Sciatic nerve (tissue), 2 donors: ENCODE data around the gene CD4. TPM values are rescaled to one million over a fixed set of nuclear protein-coding genes. Genes with fewer than 3 reads are reported as not detected.
"Not testable (repeated sequence)": the region's sequence is repeated elsewhere in the genome, so short reads cannot be mapped to it uniquely, and the experiment has no call there.

Experiments
- ATAC-seq: fragments of 200-7000 bp; cut with Tn5 transposase; one replicate; pipeline ENCODE4 v1.9.1; 2020; ENCODE audit warnings: mild to moderate bottlenecking, moderate library complexity
- DNase-seq: peaks from one replicate; pipeline ENCODE4 v3.0.0-alpha.2; 2020; ENCODE audit warnings: low spot score
- intact Hi-C: fragments of 100-400 bp; cut with DNase I; formaldehyde crosslinking; loops from one replicate; pipeline ENCODE4 v1.14.2; 2022
- total RNA-seq: library from RNA; stranded (reverse); fragmentation: NEBNext Ultra II Directional; extraction: Animal tissue kit (Norgen Biotek cat#: 25700); gene quantifications from one replicate; pipeline ENCODE4 v1.2.1, GENCODE V29; 2021
- donor health status: DM: no; HTN: no; CAD: no.
- donor health status: DM: no; HTN: no; CAD: no.

Gene CD4
- total RNA-seq: 20.6 TPM

DNA sequence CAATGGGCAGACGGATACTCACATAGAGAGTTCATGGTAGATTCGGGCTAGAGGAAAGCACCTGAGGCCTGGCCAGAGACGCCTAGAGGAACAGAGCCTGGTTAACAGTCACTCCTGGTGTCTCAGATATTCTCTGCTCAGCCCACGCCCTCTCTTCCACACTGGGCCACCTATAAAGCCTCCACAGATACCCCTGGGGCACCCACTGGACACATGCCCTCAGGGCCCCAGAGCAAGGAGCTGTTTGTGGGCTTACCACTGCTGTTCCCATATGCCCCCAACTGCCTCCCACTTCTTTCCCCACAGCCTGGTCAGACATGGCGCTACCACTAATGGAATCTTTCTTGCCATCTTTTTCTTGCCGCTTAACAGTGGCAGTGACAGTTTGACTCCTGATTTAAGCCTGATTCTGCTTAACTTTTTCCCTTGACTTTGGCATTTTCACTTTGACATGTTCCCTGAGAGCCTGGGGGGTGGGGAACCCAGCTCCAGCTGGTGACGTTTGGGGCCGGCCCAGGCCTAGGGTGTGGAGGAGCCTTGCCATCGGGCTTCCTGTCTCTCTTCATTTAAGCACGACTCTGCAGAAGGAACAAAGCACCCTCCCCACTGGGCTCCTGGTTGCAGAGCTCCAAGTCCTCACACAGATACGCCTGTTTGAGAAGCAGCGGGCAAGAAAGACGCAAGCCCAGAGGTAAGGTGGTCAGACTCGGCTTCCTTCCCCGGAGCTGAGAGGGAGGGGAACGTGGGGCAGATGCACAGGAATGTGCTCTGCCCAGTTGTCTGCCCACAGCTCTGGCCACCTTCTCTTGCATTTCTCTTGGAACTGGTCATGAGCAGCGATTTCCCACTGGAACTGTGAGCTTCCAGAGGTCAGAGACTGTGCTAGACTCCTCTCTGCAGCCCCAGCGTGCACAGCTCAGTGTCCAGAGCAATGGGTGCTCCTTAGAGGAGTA, at the start of gene CD4:
Gene CD4, plus strand, starts transcription at position 557 of the 953 bp plus-strand sequence. CDS start 10,611 bp downstream, outside the sequence.
- peak; percentile 77 for ATAC-seq
- intact Hi-C loops: no loop called here
- DNase-seq: no peak

DNA sequence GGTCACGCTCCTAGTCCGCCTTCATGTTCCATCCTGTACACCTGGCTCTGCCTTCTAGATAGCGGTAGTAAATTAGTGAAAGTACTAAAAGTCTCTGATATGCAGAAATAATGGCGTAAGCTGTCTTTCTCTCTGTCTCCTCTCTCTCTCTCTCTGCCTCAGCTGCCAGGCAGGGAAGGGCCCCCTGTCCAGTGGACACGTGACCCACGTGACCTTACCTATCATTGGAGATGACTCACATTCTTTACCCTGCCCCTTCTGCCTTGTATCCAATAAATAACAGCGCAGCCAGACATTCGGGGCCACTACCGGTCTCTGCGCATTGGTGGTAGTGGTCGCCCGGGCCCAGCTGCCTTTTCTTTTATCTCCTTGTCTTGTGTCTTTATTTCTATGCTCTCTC, 47.2 kb upstream of the CD4 start:
- ATAC-seq, intact Hi-C loops, DNase-seq: not testable (repeated sequence)

DNA sequence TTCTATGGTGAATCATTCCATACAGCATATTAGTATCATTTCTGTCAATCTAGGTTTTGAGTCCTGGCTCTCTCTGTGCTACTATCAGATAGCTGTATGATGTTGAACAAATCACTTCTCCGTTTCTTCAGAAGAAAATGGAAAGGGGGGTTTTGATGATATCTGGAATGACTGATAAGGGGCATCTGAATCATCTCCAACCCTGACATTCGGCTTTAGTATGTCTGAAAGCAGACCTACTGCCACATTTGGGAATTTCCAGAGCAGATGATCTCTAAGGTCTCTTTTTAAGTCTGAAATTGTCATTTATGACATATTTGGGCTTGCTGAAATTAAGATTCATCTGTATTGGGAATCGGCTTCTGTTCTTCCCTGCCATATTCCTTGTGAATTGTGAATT, 46.5 kb upstream of the CD4 start:
- DNase-seq: no peak
- intact Hi-C loops: no loop called here
- no peak for ATAC-seq

DNA sequence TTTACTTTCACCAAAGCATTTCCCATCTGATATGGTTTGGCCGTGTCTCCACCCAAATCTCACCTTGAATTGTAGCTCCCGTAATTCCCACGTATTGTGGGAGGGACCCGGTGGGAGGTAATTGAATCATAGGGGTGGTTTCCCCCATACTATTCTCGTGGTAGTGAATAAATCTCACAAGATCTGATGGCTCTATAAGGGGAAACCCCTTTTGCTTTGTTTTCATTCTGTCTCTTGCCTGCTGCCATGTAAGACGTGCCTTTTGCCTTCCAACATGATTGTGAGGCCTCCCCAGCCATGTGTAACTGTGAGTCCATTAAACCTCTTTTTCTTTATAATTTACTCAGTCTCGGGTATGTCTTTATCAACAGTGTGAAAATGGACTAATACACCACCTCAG, 46.0 kb upstream of the CD4 start:
- ATAC-seq, intact Hi-C loops, DNase-seq: not testable (repeated sequence)

GRCh38 chr12:6745741-6746525, 43.4 kb upstream of the CD4 start:
- peak; percentile 33 for ATAC-seq
- DNase-seq: no peak
- intact Hi-C loops: no loop called here

GRCh38 chr12:6747216-6747615, 42.1 kb upstream of the CD4 start:
- ATAC-seq (no peak), DNase-seq (no peak)
- intact Hi-C loops: no loop called here

- DNase-seq (no peak), ATAC-seq (no peak)
- intact Hi-C loops: no loop called here
Measured at GRCh38 chr12:6748761-6749160, 40.6 kb upstream of the CD4 start.

DNA sequence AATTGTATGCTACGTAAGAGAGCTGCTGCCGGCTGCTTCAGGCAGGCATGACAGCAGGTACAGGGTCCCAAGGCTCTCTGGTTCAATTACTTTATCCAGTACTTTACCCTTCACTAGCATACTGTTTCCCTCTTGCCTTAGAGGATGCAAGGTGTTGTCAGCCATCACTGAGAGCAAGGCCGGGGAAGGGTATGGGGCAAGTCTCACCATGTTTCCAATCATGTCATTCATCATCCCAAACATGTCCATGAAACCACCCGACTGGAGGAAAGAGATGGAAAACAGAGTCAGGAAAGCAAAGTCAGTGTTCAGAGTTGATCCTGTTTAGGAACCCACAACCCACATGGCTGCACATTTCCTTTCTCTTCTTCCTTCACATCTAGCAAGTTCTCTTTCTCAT, 38.8 kb upstream of the CD4 start:
- no peak for DNase-seq
- intact Hi-C loops: loop anchor here (10.0 kb wide), 1 partner anchor 74 kb away; the partner anchor contains the start of genes GPR162 and P3H3
- ATAC-seq: no peak

GRCh38 chr12:6751767-6752166, 37.6 kb upstream of the CD4 start:
- intact Hi-C loops: loop anchor here (10.0 kb wide), 1 partner anchor 73 kb away; the partner anchor contains the start of genes GPR162 and P3H3
- no peak for DNase-seq

GRCh38 chr12:6752167-6752920, 37.0 kb upstream of the CD4 start:
- ATAC-seq: peak; percentile 2
- DNase-seq: peak; percentile 78
- intact Hi-C loops: loop anchor here (10.0 kb wide), 1 partner anchor 72 kb away; the partner anchor contains the start of genes GPR162 and P3H3

More at GRCh38 chr12:6751767-6752166, 37.6 kb upstream of the CD4 start:
- ATAC-seq: no peak

- ATAC-seq: peak; percentile 97
- intact Hi-C loops: loop anchor here (10.0 kb wide), 1 partner anchor 72 kb away; the partner anchor contains the start of genes GPR162 and P3H3
- DNase-seq: peak; percentile 99
Measured at GRCh38 chr12:6752921-6753771, 36.2 kb upstream of the CD4 start, which contains the start of gene MLF2. Gene MLF2 (minus strand): TSS chr12:6753141. CDS start chr12:6752334, 807 bp downstream.

GRCh38 chr12:6753772-6754356, 35.5 kb upstream of the CD4 start:
- intact Hi-C loops: loop anchor here (10.0 kb wide), 1 partner anchor 71 kb away; the partner anchor contains the start of genes GPR162 and P3H3
- ATAC-seq (peak; percentile 18), DNase-seq (no peak)

GRCh38 chr12:6754411-6754810, 34.9 kb upstream of the CD4 start:
- DNase-seq (no peak), ATAC-seq (no peak)
- intact Hi-C loops: loop anchor here (10.0 kb wide), 1 partner anchor 70 kb away; the partner anchor contains the start of genes GPR162 and P3H3

DNA sequence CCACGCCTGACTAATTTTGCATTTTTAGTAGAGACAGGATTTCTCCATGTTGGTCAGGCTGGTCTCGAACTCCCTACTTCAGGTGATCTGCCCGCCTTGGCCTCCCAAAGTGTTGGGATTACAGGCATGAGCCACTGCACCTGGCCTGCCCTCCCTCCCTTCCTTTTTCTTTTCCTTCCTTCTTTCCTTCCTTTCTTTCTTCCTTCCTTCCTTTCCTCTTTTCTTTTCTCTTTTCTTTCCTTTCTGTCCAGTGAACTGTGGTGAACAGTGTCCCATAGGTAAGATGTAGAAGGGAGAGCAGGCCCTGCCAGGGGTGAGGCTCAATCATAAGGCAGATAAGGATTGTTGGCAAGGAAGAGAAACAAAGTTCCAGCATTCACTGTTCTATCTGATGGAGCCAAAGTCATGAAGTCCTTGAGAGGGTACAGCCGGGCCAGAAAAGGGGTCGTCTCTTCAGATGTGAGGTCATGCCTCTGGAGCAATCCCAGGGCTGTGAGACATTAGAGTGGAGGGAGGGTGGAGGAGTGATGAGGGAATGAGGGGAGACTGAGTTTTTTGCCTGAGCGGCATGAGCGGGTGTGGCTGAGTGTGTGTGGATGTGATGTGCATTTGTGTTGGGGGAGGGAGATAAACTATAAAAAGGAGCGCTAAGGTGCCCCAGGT, 32.2 kb upstream of the CD4 start:
- intact Hi-C loops: loop anchor here (10.0 kb wide), 1 partner anchor 68 kb away; the partner anchor contains the start of genes GPR162 and P3H3
- DNase-seq: no peak
- ATAC-seq: no peak

- no peak for DNase-seq
- intact Hi-C loops: loop anchor here (10.0 kb wide), 1 partner anchor 66 kb away; the partner anchor contains the start of genes GPR162 and P3H3
- ATAC-seq: no peak
Measured at GRCh38 chr12:6758506-6759095, 30.7 kb upstream of the CD4 start.

DNA sequence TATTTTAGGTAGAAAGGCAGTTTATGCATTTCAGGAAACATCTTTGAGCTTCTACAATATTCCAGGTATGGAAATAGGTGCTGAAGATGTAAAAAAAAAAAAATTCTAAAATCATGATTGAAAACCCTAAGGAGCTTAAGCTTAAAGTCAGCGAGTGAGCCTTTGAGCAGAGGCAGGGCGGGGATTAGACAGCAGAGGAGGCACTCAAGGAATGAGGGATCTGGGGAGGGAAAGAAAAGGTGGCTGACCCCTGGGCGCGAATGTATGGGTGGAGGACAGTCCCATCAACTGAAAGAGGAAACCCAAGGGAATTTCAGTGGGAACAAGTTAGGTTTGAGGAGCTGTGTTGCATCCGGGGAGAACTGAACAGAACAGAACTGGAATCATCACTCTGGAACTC, 29.6 kb upstream of the CD4 start:
- DNase-seq (no peak), ATAC-seq (no peak)
- intact Hi-C loops: loop anchor here (10.0 kb wide), 1 partner anchor 65 kb away; the partner anchor contains the start of genes GPR162 and P3H3
